HCT116 (cell line): ENCODE results near the gene SNUPN.

Experiments
- EZH2phosphoT487 ChIP-seq: fragments of 200-600 bp; IDR thresholded peaks from 2 replicates; pipeline ENCODE4 v1.6.1; 2018; ENCODE audit warnings: antibody characterized with exemption, borderline replicate concordance
- JUND ChIP-seq: IDR thresholded peaks from 2 replicates; pipeline ENCODE4 v1.6.1; 2012
- POLR2A ChIP-seq: IDR thresholded peaks from 2 replicates; pipeline ENCODE4 v1.7.0; 2011; ENCODE audit warnings: borderline replicate concordance; ENCODE audit not compliant: insufficient read depth, insufficient read length; ENCODE audit errors: extremely low read depth
- POLR2AphosphoS5 ChIP-seq: IDR thresholded peaks from 2 replicates; pipeline ENCODE4 v1.6.1; 2011; ENCODE audit warnings: mild to moderate bottlenecking, low read depth, low read length, moderate library complexity
- TCF7L2 ChIP-seq: IDR thresholded peaks from 2 replicates; pipeline ENCODE4 v1.7.0; 2011; ENCODE audit warnings: borderline replicate concordance, inconsistent platforms; ENCODE audit not compliant: insufficient read depth, insufficient read length; ENCODE audit errors: extremely low read depth
- TF ChIP-seq, protein P1 (sequence below), 3 experiments: fragments of 200-600 bp in 1 of 3; sonication (generic) in 1 of 3; IDR thresholded peaks in 2 of 3; conservative IDR thresholded peaks in 1 of 3; 2 replicates each; pipeline ENCODE4 v1.5.1; 2012 to 2017; ENCODE audit warnings: low read depth in 2 of 3, low read length in 2 of 3, antibody characterized with exemption in 1 of 3, borderline replicate concordance in 1 of 3, control low read depth in 1 of 3, mild to moderate bottlenecking in 1 of 3, mixed read lengths in 1 of 3, mixed run types in 1 of 3, moderate library complexity in 1 of 3; ENCODE audit not compliant: insufficient read depth in 1 of 3
- TF ChIP-seq, protein P2 (sequence below): IDR thresholded peaks from 2 replicates; pipeline ENCODE4 v1.6.1; 2012

DNA sequence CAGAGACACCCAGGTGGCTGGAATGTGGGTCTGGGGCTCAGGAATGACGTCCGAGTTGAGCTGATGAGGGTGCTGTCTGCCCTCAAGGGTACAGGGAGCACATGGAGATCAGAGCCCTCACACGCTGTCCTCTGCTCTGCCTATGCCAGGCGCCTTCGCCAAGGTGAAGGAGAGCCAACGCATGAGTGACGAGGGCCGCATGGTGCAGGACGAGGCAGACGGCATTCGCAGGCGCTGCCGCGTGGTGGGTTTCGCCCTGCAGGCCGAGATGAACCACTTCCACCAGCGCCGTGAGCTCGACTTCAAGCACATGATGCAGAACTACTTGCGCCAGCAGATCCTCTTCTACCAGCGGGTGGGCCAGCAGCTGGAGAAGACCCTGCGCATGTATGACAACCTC, 31.3 kb upstream of the SNUPN start:
- TF ChIP-seq POLR2A (no peak), EZH2phosphoT487 (no peak), JUND (no peak), POLR2AphosphoS5 (no peak), TCF7L2 (no peak)
- TF ChIP-seq, protein P1, sequence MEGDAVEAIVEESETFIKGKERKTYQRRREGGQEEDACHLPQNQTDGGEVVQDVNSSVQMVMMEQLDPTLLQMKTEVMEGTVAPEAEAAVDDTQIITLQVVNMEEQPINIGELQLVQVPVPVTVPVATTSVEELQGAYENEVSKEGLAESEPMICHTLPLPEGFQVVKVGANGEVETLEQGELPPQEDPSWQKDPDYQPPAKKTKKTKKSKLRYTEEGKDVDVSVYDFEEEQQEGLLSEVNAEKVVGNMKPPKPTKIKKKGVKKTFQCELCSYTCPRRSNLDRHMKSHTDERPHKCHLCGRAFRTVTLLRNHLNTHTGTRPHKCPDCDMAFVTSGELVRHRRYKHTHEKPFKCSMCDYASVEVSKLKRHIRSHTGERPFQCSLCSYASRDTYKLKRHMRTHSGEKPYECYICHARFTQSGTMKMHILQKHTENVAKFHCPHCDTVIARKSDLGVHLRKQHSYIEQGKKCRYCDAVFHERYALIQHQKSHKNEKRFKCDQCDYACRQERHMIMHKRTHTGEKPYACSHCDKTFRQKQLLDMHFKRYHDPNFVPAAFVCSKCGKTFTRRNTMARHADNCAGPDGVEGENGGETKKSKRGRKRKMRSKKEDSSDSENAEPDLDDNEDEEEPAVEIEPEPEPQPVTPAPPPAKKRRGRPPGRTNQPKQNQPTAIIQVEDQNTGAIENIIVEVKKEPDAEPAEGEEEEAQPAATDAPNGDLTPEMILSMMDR (IDR thresholded peaks at IDR 0.05 in 2 of 3, conservative IDR thresholded peaks at IDR 0.05 in 1 of 3; ENCODE audit: borderline replicate concordance in 1 of 3, insufficient read depth in 1 of 3, low read depth in 2 of 3, low read length in 2 of 3) = no peak
- TF ChIP-seq, protein P2, sequence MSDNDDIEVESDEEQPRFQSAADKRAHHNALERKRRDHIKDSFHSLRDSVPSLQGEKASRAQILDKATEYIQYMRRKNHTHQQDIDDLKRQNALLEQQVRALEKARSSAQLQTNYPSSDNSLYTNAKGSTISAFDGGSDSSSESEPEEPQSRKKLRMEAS = no peak
